HL-60 (cell line): ENCODE measurements around the gene ATPAF2.

Experiments
- GABPA ChIP-seq: IDR thresholded peaks from 2 replicates; pipeline ENCODE4 v1.6.1; 2012; ENCODE audit warnings: low read depth
- POLR2AphosphoS5 ChIP-seq: IDR thresholded peaks from 2 replicates; pipeline ENCODE4 v1.6.1; 2012; ENCODE audit warnings: low read depth
- SPI1 ChIP-seq: IDR thresholded peaks from 2 replicates; pipeline ENCODE4 v1.6.1; 2012; ENCODE audit warnings: low read depth, mild to moderate bottlenecking, borderline replicate concordance
- TF ChIP-seq, protein P1 (sequence below): IDR thresholded peaks from one replicate; pipeline ENCODE4 v1.5.1; 2011; ENCODE audit warnings: low read length, control low read depth, inconsistent platforms; ENCODE audit not compliant: insufficient read depth
- TF ChIP-seq, protein P2 (sequence below): IDR thresholded peaks from 2 replicates; pipeline ENCODE4 v1.6.1; 2012; ENCODE audit warnings: low read depth; ENCODE audit not compliant: insufficient replicate concordance

DNA sequence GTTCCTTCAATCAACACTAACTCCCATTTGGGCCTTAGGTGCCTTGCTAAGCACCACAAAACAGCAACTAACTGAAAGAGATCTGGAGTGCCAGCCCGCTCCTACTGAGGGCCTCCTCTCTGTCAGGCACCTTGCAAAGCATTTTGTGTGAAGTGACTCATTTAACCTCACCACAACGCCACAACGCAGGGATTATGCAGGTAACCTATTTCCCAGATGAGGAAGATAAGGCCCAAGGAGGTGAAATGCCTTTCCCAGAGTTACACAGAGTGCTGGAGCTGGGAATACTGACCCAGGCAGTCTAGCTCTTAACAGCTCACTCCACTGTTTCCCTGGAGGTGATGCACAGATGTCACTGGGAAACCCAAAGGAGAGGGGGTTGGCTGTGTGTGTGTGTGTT, 33.5 kb downstream of the ATPAF2 start:
- TF ChIP-seq, protein P1, sequence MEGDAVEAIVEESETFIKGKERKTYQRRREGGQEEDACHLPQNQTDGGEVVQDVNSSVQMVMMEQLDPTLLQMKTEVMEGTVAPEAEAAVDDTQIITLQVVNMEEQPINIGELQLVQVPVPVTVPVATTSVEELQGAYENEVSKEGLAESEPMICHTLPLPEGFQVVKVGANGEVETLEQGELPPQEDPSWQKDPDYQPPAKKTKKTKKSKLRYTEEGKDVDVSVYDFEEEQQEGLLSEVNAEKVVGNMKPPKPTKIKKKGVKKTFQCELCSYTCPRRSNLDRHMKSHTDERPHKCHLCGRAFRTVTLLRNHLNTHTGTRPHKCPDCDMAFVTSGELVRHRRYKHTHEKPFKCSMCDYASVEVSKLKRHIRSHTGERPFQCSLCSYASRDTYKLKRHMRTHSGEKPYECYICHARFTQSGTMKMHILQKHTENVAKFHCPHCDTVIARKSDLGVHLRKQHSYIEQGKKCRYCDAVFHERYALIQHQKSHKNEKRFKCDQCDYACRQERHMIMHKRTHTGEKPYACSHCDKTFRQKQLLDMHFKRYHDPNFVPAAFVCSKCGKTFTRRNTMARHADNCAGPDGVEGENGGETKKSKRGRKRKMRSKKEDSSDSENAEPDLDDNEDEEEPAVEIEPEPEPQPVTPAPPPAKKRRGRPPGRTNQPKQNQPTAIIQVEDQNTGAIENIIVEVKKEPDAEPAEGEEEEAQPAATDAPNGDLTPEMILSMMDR: no peak
- TF ChIP-seq, protein P2, sequence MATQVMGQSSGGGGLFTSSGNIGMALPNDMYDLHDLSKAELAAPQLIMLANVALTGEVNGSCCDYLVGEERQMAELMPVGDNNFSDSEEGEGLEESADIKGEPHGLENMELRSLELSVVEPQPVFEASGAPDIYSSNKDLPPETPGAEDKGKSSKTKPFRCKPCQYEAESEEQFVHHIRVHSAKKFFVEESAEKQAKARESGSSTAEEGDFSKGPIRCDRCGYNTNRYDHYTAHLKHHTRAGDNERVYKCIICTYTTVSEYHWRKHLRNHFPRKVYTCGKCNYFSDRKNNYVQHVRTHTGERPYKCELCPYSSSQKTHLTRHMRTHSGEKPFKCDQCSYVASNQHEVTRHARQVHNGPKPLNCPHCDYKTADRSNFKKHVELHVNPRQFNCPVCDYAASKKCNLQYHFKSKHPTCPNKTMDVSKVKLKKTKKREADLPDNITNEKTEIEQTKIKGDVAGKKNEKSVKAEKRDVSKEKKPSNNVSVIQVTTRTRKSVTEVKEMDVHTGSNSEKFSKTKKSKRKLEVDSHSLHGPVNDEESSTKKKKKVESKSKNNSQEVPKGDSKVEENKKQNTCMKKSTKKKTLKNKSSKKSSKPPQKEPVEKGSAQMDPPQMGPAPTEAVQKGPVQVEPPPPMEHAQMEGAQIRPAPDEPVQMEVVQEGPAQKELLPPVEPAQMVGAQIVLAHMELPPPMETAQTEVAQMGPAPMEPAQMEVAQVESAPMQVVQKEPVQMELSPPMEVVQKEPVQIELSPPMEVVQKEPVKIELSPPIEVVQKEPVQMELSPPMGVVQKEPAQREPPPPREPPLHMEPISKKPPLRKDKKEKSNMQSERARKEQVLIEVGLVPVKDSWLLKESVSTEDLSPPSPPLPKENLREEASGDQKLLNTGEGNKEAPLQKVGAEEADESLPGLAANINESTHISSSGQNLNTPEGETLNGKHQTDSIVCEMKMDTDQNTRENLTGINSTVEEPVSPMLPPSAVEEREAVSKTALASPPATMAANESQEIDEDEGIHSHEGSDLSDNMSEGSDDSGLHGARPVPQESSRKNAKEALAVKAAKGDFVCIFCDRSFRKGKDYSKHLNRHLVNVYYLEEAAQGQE: no peak
- TF ChIP-seq POLR2AphosphoS5: no peak
- TF ChIP-seq GABPA: no peak
- TF ChIP-seq SPI1: no peak
